SK-N-SH treated with all-trans-retinoic acid at 6 μM for 48 hours (cell line): ENCODE results near the gene AUTS2.

Source experiments
- ATAC-seq: fragments of 200-7000 bp; cut with Tn5 transposase; 3 replicates; pipeline ENCODE4 v1.9.1; 2020; ENCODE audit warnings: mild to moderate bottlenecking, moderate library complexity
- ARNTL ChIP-seq: fragments of 450-650 bp; formaldehyde crosslinking; IDR thresholded peaks from 2 replicates; pipeline ENCODE4 v1.5.0; 2020; ENCODE audit warnings: low read depth, mild to moderate bottlenecking, moderate library complexity, borderline replicate concordance
- BACH2 ChIP-seq: fragments of 250-450 bp; sonication (Bioruptor Pico); IDR thresholded peaks from 2 replicates; pipeline ENCODE4 v1.9.0; 2021; ENCODE audit warnings: mild to moderate bottlenecking, borderline replicate concordance
- CSDC2 ChIP-seq: fragments of 250-450 bp; sonication (Bioruptor Pico); IDR thresholded peaks from 2 replicates; pipeline ENCODE4 v1.5.0; 2020; ENCODE audit warnings: mild to moderate bottlenecking, moderate library complexity
- ESRRG ChIP-seq: fragments of 250-450 bp; sonication (Bioruptor Pico); IDR thresholded peaks from 2 replicates; pipeline ENCODE4 v1.6.1; 2021; ENCODE audit warnings: mild to moderate bottlenecking
- GLIS3 ChIP-seq: fragments of 250-450 bp; sonication (Bioruptor Pico); IDR thresholded peaks from 2 replicates; pipeline ENCODE4 v1.5.0; 2020; ENCODE audit warnings: mild to moderate bottlenecking, moderate library complexity
- ISL1 ChIP-seq: fragments of 250-450 bp; sonication (Bioruptor Pico); IDR thresholded peaks from 2 replicates; pipeline ENCODE4 v2.1.2; 2022; ENCODE audit warnings: mild to moderate bottlenecking, moderate library complexity
- OSR1 ChIP-seq: fragments of 250-450 bp; sonication (Bioruptor Pico); IDR thresholded peaks from 2 replicates; pipeline ENCODE4 v1.8.0; 2022; ENCODE audit warnings: moderate library complexity, mild to moderate bottlenecking, inconsistent platforms
- PPARA ChIP-seq: fragments of 250-450 bp; sonication (Bioruptor Pico); IDR thresholded peaks from 2 replicates; pipeline ENCODE4 v1.5.0; 2020; ENCODE audit warnings: mild to moderate bottlenecking, borderline replicate concordance
- RARB ChIP-seq: fragments of 250-450 bp; sonication (Bioruptor Pico); IDR thresholded peaks from 2 replicates; pipeline ENCODE4 v1.8.0; 2021; ENCODE audit warnings: mild to moderate bottlenecking, moderate library complexity
- SNAI2 ChIP-seq: fragments of 250-450 bp; sonication (Bioruptor Pico); IDR thresholded peaks from 2 replicates; pipeline ENCODE4 v1.5.0; 2020; ENCODE audit warnings: mild to moderate bottlenecking, moderate library complexity
- TCF4 ChIP-seq: fragments of 250-450 bp; sonication (Bioruptor Pico); IDR thresholded peaks from 2 replicates; pipeline ENCODE4 v1.8.0; 2021; ENCODE audit warnings: mild to moderate bottlenecking, moderate library complexity, borderline replicate concordance
- TOX ChIP-seq: fragments of 250-450 bp; sonication (Bioruptor Pico); IDR thresholded peaks from 2 replicates; pipeline ENCODE4 v1.8.0; 2021; ENCODE audit warnings: mild to moderate bottlenecking, moderate library complexity, borderline replicate concordance
- ZC3H10 ChIP-seq: fragments of 250-450 bp; sonication (Bioruptor Pico); IDR thresholded peaks from 2 replicates; pipeline ENCODE4 v1.5.1; 2021; ENCODE audit warnings: mild to moderate bottlenecking, moderate library complexity
- ZFP3 ChIP-seq: fragments of 250-450 bp; sonication (Bioruptor Pico); IDR thresholded peaks from 2 replicates; pipeline ENCODE4 v1.5.0; 2020; ENCODE audit warnings: mild to moderate bottlenecking, moderate library complexity
- ZFP30 ChIP-seq: fragments of 450-650 bp; formaldehyde crosslinking; IDR thresholded peaks from 2 replicates; pipeline ENCODE4 v1.5.0; 2022; ENCODE audit warnings: mild to moderate bottlenecking, moderate library complexity
- ZNF565 ChIP-seq: fragments of 450-650 bp; formaldehyde crosslinking; conservative IDR thresholded peaks from 2 replicates; pipeline ENCODE4 v1.5.0; 2020; ENCODE audit warnings: low read depth, mild to moderate bottlenecking, moderate library complexity
- ZNF70 ChIP-seq: fragments of 450-650 bp; formaldehyde crosslinking; IDR thresholded peaks from 2 replicates; pipeline ENCODE4 v1.5.0; 2020; ENCODE audit warnings: mild to moderate bottlenecking, moderate library complexity
- ZNF8 ChIP-seq: fragments of 450-650 bp; formaldehyde crosslinking; IDR thresholded peaks from 2 replicates; pipeline ENCODE4 v1.5.0; 2020; ENCODE audit warnings: mild to moderate bottlenecking, moderate library complexity
- TF ChIP-seq, protein P1 (sequence below): fragments of 250-450 bp; sonication (Bioruptor Pico); IDR thresholded peaks from 2 replicates; pipeline ENCODE4 v1.5.1; 2020; ENCODE audit warnings: low read depth, mild to moderate bottlenecking, moderate library complexity
- TF ChIP-seq, protein P2 (sequence below): fragments of 250-450 bp; sonication (Bioruptor Pico); IDR thresholded peaks from 2 replicates; pipeline ENCODE4 v1.5.1; 2021; ENCODE audit warnings: mild to moderate bottlenecking, moderate library complexity
- TF ChIP-seq, protein P3 (sequence below): fragments of 250-450 bp; sonication (Bioruptor Pico); IDR thresholded peaks from 2 replicates; pipeline ENCODE4 v1.5.0; 2020; ENCODE audit warnings: mild to moderate bottlenecking, moderate library complexity
- TF ChIP-seq, protein P4 (sequence below): fragments of 250-450 bp; sonication (Bioruptor Pico); IDR thresholded peaks from 2 replicates; pipeline ENCODE4 v1.8.0; 2020; ENCODE audit warnings: mild to moderate bottlenecking, moderate library complexity, borderline replicate concordance
- TF ChIP-seq, protein P5 (sequence below): fragments of 250-450 bp; sonication (Bioruptor Pico); IDR thresholded peaks from 2 replicates; pipeline ENCODE4 v1.8.0; 2021; ENCODE audit warnings: low read depth, mild to moderate bottlenecking, moderate library complexity, borderline replicate concordance

The AUTS2 gene

DNA sequence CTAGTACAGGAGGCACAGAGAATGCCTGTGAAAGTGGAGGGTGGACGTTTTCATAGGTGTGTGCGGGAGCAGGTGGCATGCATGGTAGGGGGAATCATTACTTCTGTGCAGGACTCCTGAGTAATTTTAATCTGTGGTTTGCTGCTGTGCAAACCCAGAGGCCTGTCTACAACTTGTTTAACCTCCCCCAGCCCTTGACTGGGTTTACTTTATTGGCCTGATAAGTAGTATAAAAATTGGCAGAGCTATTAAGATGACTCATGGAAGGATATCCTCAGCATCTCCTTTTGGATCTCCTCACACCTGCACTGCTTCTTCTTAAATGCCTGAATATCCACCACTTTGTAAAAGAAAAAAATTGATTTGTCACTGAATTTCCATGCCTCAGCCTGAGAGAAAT lies 104.8 kb downstream of the AUTS2 start:
- ATAC-seq = peak; percentile 72
- TF ChIP-seq, protein P1, sequence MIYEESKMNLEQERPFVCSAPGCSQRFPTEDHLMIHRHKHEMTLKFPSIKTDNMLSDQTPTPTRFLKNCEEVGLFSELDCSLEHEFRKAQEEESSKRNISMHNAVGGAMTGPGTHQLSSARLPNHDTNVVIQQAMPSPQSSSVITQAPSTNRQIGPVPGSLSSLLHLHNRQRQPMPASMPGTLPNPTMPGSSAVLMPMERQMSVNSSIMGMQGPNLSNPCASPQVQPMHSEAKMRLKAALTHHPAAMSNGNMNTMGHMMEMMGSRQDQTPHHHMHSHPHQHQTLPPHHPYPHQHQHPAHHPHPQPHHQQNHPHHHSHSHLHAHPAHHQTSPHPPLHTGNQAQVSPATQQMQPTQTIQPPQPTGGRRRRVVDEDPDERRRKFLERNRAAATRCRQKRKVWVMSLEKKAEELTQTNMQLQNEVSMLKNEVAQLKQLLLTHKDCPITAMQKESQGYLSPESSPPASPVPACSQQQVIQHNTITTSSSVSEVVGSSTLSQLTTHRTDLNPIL (CRISPR knock-in tag) = no peak
- TF ChIP-seq RARB (CRISPR knock-in tag) (no peak), CSDC2 (CRISPR knock-in tag) (no peak), ZFP3 (no peak), TOX (CRISPR knock-in tag) (no peak), ZNF8 (CRISPR knock-in tag) (no peak), OSR1 (CRISPR knock-in tag) (no peak), ZNF70 (CRISPR knock-in tag) (no peak), SNAI2 (CRISPR knock-in tag) (no peak), ISL1 (CRISPR knock-in tag) (peak; percentile 52), ESRRG (no peak), ARNTL (CRISPR knock-in tag) (no peak)
- TF ChIP-seq, protein P2, sequence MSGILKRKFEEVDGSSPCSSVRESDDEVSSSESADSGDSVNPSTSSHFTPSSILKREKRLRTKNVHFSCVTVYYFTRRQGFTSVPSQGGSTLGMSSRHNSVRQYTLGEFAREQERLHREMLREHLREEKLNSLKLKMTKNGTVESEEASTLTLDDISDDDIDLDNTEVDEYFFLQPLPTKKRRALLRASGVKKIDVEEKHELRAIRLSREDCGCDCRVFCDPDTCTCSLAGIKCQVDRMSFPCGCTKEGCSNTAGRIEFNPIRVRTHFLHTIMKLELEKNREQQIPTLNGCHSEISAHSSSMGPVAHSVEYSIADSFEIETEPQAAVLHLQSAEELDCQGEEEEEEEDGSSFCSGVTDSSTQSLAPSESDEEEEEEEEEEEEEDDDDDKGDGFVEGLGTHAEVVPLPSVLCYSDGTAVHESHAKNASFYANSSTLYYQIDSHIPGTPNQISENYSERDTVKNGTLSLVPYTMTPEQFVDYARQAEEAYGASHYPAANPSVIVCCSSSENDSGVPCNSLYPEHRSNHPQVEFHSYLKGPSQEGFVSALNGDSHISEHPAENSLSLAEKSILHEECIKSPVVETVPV (CRISPR knock-in tag) = no peak
- TF ChIP-seq, protein P3, sequence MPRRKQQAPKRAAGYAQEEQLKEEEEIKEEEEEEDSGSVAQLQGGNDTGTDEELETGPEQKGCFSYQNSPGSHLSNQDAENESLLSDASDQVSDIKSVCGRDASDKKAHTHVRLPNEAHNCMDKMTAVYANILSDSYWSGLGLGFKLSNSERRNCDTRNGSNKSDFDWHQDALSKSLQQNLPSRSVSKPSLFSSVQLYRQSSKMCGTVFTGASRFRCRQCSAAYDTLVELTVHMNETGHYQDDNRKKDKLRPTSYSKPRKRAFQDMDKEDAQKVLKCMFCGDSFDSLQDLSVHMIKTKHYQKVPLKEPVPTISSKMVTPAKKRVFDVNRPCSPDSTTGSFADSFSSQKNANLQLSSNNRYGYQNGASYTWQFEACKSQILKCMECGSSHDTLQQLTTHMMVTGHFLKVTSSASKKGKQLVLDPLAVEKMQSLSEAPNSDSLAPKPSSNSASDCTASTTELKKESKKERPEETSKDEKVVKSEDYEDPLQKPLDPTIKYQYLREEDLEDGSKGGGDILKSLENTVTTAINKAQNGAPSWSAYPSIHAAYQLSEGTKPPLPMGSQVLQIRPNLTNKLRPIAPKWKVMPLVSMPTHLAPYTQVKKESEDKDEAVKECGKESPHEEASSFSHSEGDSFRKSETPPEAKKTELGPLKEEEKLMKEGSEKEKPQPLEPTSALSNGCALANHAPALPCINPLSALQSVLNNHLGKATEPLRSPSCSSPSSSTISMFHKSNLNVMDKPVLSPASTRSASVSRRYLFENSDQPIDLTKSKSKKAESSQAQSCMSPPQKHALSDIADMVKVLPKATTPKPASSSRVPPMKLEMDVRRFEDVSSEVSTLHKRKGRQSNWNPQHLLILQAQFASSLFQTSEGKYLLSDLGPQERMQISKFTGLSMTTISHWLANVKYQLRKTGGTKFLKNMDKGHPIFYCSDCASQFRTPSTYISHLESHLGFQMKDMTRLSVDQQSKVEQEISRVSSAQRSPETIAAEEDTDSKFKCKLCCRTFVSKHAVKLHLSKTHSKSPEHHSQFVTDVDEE = no peak
- TF ChIP-seq, protein P4, sequence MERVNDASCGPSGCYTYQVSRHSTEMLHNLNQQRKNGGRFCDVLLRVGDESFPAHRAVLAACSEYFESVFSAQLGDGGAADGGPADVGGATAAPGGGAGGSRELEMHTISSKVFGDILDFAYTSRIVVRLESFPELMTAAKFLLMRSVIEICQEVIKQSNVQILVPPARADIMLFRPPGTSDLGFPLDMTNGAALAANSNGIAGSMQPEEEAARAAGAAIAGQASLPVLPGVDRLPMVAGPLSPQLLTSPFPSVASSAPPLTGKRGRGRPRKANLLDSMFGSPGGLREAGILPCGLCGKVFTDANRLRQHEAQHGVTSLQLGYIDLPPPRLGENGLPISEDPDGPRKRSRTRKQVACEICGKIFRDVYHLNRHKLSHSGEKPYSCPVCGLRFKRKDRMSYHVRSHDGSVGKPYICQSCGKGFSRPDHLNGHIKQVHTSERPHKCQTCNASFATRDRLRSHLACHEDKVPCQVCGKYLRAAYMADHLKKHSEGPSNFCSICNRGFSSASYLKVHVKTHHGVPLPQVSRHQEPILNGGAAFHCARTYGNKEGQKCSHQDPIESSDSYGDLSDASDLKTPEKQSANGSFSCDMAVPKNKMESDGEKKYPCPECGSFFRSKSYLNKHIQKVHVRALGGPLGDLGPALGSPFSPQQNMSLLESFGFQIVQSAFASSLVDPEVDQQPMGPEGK (CRISPR knock-in tag) = peak; percentile 22; the same call in 1 of the 2 replicates
- TF ChIP-seq, all 23 proteins: peak for 2

DNA sequence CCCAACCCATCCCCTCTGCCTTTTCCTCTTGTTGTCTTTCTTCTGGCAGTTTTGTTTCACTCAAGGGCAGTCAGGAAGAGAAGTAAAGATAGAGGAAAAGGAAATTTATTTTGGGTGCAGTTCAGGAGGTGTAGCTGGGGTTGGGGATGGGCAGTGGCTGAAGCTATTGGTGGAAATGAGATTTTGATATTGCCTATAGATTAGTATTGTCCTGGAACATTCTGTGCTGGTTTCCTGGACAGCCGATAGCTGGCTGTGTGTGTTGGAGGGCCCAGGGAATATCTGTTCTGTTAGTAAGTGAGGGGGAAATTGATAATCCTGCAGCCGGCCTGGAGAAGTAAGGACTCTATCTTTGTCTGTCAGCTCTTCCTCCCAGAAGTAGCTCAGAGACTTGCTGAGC lies 107.8 kb downstream of the AUTS2 start:
- TF ChIP-seq, protein P2 (CRISPR knock-in tag) = no peak
- TF ChIP-seq, protein P5, sequence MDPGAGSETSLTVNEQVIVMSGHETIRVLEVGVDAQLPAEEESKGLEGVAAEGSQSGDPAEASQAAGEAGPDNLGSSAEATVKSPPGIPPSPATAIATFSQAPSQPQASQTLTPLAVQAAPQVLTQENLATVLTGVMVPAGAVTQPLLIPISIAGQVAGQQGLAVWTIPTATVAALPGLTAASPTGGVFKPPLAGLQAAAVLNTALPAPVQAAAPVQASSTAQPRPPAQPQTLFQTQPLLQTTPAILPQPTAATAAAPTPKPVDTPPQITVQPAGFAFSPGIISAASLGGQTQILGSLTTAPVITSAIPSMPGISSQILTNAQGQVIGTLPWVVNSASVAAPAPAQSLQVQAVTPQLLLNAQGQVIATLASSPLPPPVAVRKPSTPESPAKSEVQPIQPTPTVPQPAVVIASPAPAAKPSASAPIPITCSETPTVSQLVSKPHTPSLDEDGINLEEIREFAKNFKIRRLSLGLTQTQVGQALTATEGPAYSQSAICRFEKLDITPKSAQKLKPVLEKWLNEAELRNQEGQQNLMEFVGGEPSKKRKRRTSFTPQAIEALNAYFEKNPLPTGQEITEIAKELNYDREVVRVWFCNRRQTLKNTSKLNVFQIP (CRISPR knock-in tag) = no peak
- TF ChIP-seq, protein P1 (CRISPR knock-in tag) = no peak
- TF ChIP-seq ARNTL (CRISPR knock-in tag) (no peak), ESRRG (no peak), TOX (CRISPR knock-in tag) (no peak), ZNF70 (CRISPR knock-in tag) (no peak), GLIS3 (no peak), RARB (CRISPR knock-in tag) (no peak), BACH2 (no peak), ZNF8 (CRISPR knock-in tag) (no peak), ZNF565 (CRISPR knock-in tag) (no peak), PPARA (CRISPR knock-in tag) (no peak), TCF4 (CRISPR knock-in tag) (no peak), ZFP30 (CRISPR knock-in tag) (no peak), ISL1 (CRISPR knock-in tag) (no peak), CSDC2 (CRISPR knock-in tag) (no peak), OSR1 (CRISPR knock-in tag) (no peak), ZC3H10 (CRISPR knock-in tag) (no peak)
- TF ChIP-seq, protein P4 (CRISPR knock-in tag) = no peak
- TF ChIP-seq, all 23 proteins: peak for 0
- ATAC-seq = no peak
